ENCODE data around the gene PDS5A.
"Not testable (repeated sequence)": the region's sequence is repeated elsewhere in the genome, so short reads cannot be mapped to it uniquely, and the experiment has no call there.

Gene PDS5A

DNA sequence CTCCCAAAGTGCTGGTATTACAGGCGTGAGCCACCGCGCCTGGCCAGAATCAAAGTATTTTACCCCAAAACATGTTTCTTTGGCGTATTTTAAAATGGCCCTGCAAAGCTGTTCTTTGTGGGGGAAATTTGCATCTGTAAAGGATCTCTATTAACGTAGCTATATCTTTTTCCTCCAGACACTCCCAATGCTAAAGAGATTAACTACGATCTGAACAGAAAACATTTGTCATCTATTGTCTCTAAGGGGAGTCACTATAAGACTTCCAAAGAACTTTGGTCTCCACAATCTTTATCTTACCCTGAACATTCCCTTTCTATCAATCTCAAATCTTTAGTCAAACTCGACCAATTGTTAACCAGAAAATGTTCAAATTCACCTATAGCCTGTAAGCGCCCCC lies 19.1 kb upstream of the PDS5A start:
- Histone ChIP-seq H3K27me3 (ENCODE audit: low read depth, low read length) (no peaks in the 10 kb centered on the region), H3K36me3 (replicated peaks; ENCODE audit: low read depth, low read length) (no peaks in the 10 kb centered on the region), H3K9me3 (ENCODE audit: insufficient read depth, low read length) (no peaks in the 10 kb centered on the region), H3K4me1 (ENCODE audit: low read length) (peaks cover 7% of the 10 kb centered on the region), H2AFZ (ENCODE audit: low read depth, low read length) (no peak overlapping the region), H3K9ac (ENCODE audit: low read length) (no peak overlapping the region), H3K4me3 (ENCODE audit: low read length) (no peak overlapping the region), H3K27ac (ENCODE audit: low read length) (no peak overlapping the region), H4K20me1 (ENCODE audit: insufficient read depth, low read length) (no peaks in the 10 kb centered on the region), H3K4me2 (ENCODE audit: low read length) (no peak overlapping the region), H3K79me2 (ENCODE audit: low read length) (no peaks in the 10 kb centered on the region)
- TF ChIP-seq, protein P1, sequence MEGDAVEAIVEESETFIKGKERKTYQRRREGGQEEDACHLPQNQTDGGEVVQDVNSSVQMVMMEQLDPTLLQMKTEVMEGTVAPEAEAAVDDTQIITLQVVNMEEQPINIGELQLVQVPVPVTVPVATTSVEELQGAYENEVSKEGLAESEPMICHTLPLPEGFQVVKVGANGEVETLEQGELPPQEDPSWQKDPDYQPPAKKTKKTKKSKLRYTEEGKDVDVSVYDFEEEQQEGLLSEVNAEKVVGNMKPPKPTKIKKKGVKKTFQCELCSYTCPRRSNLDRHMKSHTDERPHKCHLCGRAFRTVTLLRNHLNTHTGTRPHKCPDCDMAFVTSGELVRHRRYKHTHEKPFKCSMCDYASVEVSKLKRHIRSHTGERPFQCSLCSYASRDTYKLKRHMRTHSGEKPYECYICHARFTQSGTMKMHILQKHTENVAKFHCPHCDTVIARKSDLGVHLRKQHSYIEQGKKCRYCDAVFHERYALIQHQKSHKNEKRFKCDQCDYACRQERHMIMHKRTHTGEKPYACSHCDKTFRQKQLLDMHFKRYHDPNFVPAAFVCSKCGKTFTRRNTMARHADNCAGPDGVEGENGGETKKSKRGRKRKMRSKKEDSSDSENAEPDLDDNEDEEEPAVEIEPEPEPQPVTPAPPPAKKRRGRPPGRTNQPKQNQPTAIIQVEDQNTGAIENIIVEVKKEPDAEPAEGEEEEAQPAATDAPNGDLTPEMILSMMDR (IDR thresholded peaks at IDR 0.05; ENCODE audit: low read depth, low read length): no peak
- TF ChIP-seq EZH2phosphoT487 (IDR thresholded peaks at IDR 0.05; ENCODE audit: low read depth): no peak

DNA sequence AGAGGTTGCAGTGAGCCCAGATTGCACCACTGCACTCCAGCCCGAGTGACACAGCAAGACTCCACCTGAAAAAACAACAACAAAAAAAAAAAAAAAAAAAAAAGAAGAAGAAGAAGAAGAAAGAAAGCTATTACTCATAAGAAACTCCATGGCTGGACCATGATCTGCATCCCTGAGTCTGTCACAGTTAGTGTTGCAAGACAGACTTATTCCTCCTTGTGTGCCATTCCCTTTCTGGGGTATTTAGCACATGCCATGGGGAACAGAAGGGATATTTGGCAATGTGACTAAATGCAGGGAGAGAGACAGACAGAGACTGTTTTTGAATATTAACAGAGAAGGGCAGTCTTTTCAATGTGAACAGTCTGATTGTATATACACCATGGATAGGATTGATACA lies 16.7 kb upstream of the PDS5A start:
- H2AFZ ChIP-seq (ENCODE audit: low read depth, low read length): no peak overlapping the region
- H3K79me2 ChIP-seq (ENCODE audit: low read length): no peaks in the 10 kb centered on the region
- H3K9me3 ChIP-seq (ENCODE audit: insufficient read depth, low read length): no peaks in the 10 kb centered on the region
- H3K4me1 ChIP-seq (ENCODE audit: low read length): no peaks in the 10 kb centered on the region
- no peak overlapping the region for H3K27ac ChIP-seq (ENCODE audit: low read length)
- no peak overlapping the region for H3K9ac ChIP-seq (ENCODE audit: low read length)
- no peaks in the 10 kb centered on the region for H4K20me1 ChIP-seq (ENCODE audit: insufficient read depth, low read length)
- no peak overlapping the region for H3K4me3 ChIP-seq (ENCODE audit: low read length)
- TF ChIP-seq EZH2phosphoT487 (IDR thresholded peaks at IDR 0.05; ENCODE audit: low read depth): no peak
- TF ChIP-seq, protein P1 (IDR thresholded peaks at IDR 0.05; ENCODE audit: low read depth, low read length): no peak
- no peaks in the 10 kb centered on the region for H3K27me3 ChIP-seq (ENCODE audit: low read depth, low read length)
- H3K36me3 ChIP-seq (replicated peaks; ENCODE audit: low read depth, low read length): no peaks in the 10 kb centered on the region
- no peak overlapping the region for H3K4me2 ChIP-seq (ENCODE audit: low read length)

DNA sequence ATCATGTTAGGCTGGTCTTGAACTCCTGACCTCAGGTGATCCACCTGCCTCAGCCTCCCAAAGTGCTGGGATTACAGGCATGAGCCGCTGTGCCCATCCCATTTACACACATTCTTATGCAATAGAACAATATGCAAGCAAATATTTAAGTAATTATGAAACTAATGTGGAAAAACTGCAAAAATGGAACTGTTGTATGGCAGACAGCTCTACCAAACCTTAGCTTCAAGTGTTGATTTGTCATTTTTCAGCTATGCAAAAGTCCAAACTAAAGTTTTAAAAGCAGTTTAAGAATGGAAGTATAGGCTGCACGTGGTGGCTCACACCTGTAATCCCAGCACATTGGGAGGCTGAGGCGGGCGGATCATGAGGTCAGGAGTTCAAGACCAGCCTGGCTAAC lies 11.7 kb upstream of the PDS5A start:
- H3K79me2 ChIP-seq (ENCODE audit: low read length); H2AFZ ChIP-seq (ENCODE audit: low read depth, low read length); H3K36me3 ChIP-seq (replicated peaks; ENCODE audit: low read depth, low read length); H4K20me1 ChIP-seq (ENCODE audit: insufficient read depth, low read length); H3K27me3 ChIP-seq (ENCODE audit: low read depth, low read length); H3K4me2 ChIP-seq (ENCODE audit: low read length); H3K27ac ChIP-seq (ENCODE audit: low read length); H3K9ac ChIP-seq (ENCODE audit: low read length); H3K4me1 ChIP-seq (ENCODE audit: low read length); H3K4me3 ChIP-seq (ENCODE audit: low read length); H3K9me3 ChIP-seq (ENCODE audit: insufficient read depth, low read length): not testable (repeated sequence)

DNA sequence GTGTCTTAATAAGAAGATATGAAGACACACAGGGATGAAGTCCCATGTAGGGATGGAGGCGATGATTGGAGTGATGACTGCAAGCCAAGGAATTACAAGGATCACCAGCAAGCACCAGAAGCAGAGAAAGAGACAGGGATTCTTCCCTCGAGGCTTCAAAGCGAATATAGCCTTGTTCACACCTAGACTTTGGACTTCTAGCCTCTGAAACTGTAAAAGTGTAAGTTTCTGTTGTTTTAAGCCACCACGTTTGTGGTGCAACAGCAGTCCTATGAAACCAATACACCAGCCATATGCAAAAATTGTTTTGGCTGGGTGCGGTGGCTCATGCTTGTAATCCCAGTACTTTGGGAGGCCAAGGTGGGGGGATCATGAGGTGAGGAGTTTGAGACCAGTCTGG lies 9.8 kb upstream of the PDS5A start:
- H3K9me3 ChIP-seq (ENCODE audit: insufficient read depth, low read length): no peaks in the 10 kb centered on the region
- no peaks in the 10 kb centered on the region for H3K79me2 ChIP-seq (ENCODE audit: low read length)
- no peaks in the 10 kb centered on the region for H3K36me3 ChIP-seq (replicated peaks; ENCODE audit: low read depth, low read length)
- H3K9ac ChIP-seq (ENCODE audit: low read length): no peak overlapping the region
- H3K4me1 ChIP-seq (ENCODE audit: low read length): no peaks in the 10 kb centered on the region
- no peak overlapping the region for H2AFZ ChIP-seq (ENCODE audit: low read depth, low read length)
- no peak overlapping the region for H3K27ac ChIP-seq (ENCODE audit: low read length)
- no peak for TF ChIP-seq EZH2phosphoT487 (IDR thresholded peaks at IDR 0.05; ENCODE audit: low read depth)
- TF ChIP-seq, protein P1 (IDR thresholded peaks at IDR 0.05; ENCODE audit: low read depth, low read length): no peak
- H3K4me2 ChIP-seq (ENCODE audit: low read length): no peak overlapping the region
- no peak overlapping the region for H3K4me3 ChIP-seq (ENCODE audit: low read length)
- H4K20me1 ChIP-seq (ENCODE audit: insufficient read depth, low read length): no peaks in the 10 kb centered on the region
- H3K27me3 ChIP-seq (ENCODE audit: low read depth, low read length): no peaks in the 10 kb centered on the region

DNA sequence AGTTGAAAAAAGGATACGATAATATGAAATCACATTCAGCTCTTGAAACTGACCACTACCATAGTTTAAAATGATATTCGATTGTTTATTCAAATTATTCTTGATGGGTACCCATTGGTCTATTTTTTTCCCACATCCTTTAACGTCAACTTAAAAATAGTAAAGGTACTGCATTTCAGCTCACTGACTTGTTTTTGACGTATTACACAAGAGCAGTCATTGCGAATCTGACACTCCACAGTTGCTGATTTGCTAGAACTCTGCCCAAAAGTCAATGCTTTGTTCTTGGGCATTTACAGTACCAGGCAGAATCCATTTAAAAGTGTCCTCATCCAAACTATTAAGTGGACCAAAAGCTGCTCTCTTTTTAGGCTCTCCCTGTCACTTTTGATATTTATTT lies 1.2 kb upstream of the PDS5A start:
- Histone ChIP-seq H3K9me3 (ENCODE audit: insufficient read depth, low read length) (no peaks in the 10 kb centered on the region), H2AFZ (ENCODE audit: low read depth, low read length) (no peak overlapping the region), H3K4me2 (ENCODE audit: low read length) (peak overlapping the region; percentile 93), H3K27me3 (ENCODE audit: low read depth, low read length) (no peaks in the 10 kb centered on the region), H3K27ac (ENCODE audit: low read length) (no peak overlapping the region), H3K36me3 (replicated peaks; ENCODE audit: low read depth, low read length) (peaks cover 16% of the 10 kb centered on the region), H3K79me2 (ENCODE audit: low read length) (peaks cover 37% of the 10 kb centered on the region), H3K4me3 (ENCODE audit: low read length) (peak overlapping the region; percentile 42), H3K9ac (ENCODE audit: low read length) (peak overlapping the region; percentile 90; the same call in 1 of the 2 replicates), H4K20me1 (ENCODE audit: insufficient read depth, low read length) (peaks cover 13% of the 10 kb centered on the region), H3K4me1 (ENCODE audit: low read length) (peaks cover 18% of the 10 kb centered on the region)
- TF ChIP-seq EZH2phosphoT487 (IDR thresholded peaks at IDR 0.05; ENCODE audit: low read depth): no peak
- TF ChIP-seq, protein P1 (IDR thresholded peaks at IDR 0.05; ENCODE audit: low read depth, low read length): no peak
